Epidermal melanocyte (primary cell): Measurements from ENCODE around the gene RACK1.

Experiments used
- DNase-seq: peaks from one replicate; pipeline ENCODE4 v3.0.0; 2011; ENCODE audit warnings: low spot score; ENCODE audit not compliant: insufficient read length

The RACK1 gene

GRCh38 chr5:181234455-181235306, 9.0 kb downstream of the RACK1 start:
- no peak for DNase-seq

- DNase-seq, result no peak
Measured at GRCh38 chr5:181233801-181234454, 9.8 kb downstream of the RACK1 start.

GRCh38 chr5:181233088-181233800, 10.5 kb downstream of the RACK1 start:
- DNase-seq, result no peak

- DNase-seq, result no peak
Measured at GRCh38 chr5:181232593-181232992, 11.1 kb downstream of the RACK1 start.

- no peak for DNase-seq
Measured at GRCh38 chr5:181231432-181231831, 12.3 kb downstream of the RACK1 start.

- no peak for DNase-seq
Measured at GRCh38 chr5:181230551-181230950, 13.2 kb downstream of the RACK1 start.

GRCh38 chr5:181229996-181230395, 13.7 kb downstream of the RACK1 start:
- no peak for DNase-seq

- DNase-seq, result no peak
Measured at GRCh38 chr5:181224390-181225229, 19.1 kb downstream of the RACK1 start.

GRCh38 chr5:181223729-181224389, 19.8 kb downstream of the RACK1 start:
- no peak for DNase-seq

GRCh38 chr5:181223058-181223728, 20.5 kb downstream of the RACK1 start, which contains the start of gene TRIM41:
TSS of gene TRIM41 (plus strand) at chr5:181223281. CDS start at chr5:181224000, 719 bp downstream.
- peak; percentile 94 for DNase-seq

GRCh38 chr5:181222630-181223057, 21.1 kb downstream of the RACK1 start:
- no peak for DNase-seq

GRCh38 chr5:181221792-181222629, 21.7 kb downstream of the RACK1 start:
- no peak for DNase-seq

GRCh38 chr5:181221105-181221791, 22.5 kb downstream of the RACK1 start:
- DNase-seq, result no peak

- DNase-seq, result no peak
Measured at GRCh38 chr5:181220178-181220515, 23.6 kb downstream of the RACK1 start.

- DNase-seq, result no peak
Measured at GRCh38 chr5:181219262-181220177, 24.2 kb downstream of the RACK1 start.

- DNase-seq, result no peak
Measured at GRCh38 chr5:181218795-181219124, 24.9 kb downstream of the RACK1 start.

- no peak for DNase-seq
Measured at GRCh38 chr5:181217803-181218062, 26.0 kb downstream of the RACK1 start.
